Neuronal stem cell (in vitro differentiated cells): ENCODE measurements around the gene TCEAL4.

ENCODE experiments used
- DNase-seq: peaks from one replicate; pipeline ENCODE4 v3.0.0-alpha.2; 2013; ENCODE audit warnings: low spot score
- H2AFZ ChIP-seq: one replicate; pipeline ENCODE4 v1.6.1; 2013; ENCODE audit warnings: mild to moderate bottlenecking, low read length, inconsistent platforms
- H2AK5ac ChIP-seq: 2 replicates; pipeline ENCODE4 v1.6.1; 2013; ENCODE audit warnings: low read depth, mild to moderate bottlenecking, inconsistent platforms, low read length, moderate library complexity, mixed read lengths
- H2BK120ac ChIP-seq: 2 replicates; pipeline ENCODE4 v1.6.1; 2013; ENCODE audit warnings: low read depth, mild to moderate bottlenecking, inconsistent platforms, low read length, moderate library complexity, mixed read lengths
- H2BK12ac ChIP-seq: one replicate; pipeline ENCODE4 v1.6.1; 2013; ENCODE audit warnings: low read length, inconsistent platforms
- H2BK15ac ChIP-seq: 2 replicates; pipeline ENCODE4 v1.6.1; 2013; ENCODE audit warnings: mild to moderate bottlenecking, low read length, inconsistent platforms, mixed read lengths
- H2BK5ac ChIP-seq: one replicate; pipeline ENCODE4 v1.6.1; 2013; ENCODE audit warnings: inconsistent platforms, mild to moderate bottlenecking, low read length, moderate library complexity
- H3K14ac ChIP-seq: one replicate; pipeline ENCODE4 v1.6.1; 2013; ENCODE audit warnings: low read length, inconsistent platforms
- H3K18ac ChIP-seq: 2 replicates; pipeline ENCODE4 v1.6.1; 2013; ENCODE audit warnings: low read length, inconsistent platforms
- H3K23ac ChIP-seq: 2 replicates; pipeline ENCODE4 v1.6.1; 2013; ENCODE audit warnings: low read depth, mild to moderate bottlenecking, mixed read lengths, low read length, inconsistent platforms; ENCODE audit not compliant: poor library complexity
- H3K27ac ChIP-seq: replicated peaks from 3 replicates; pipeline ENCODE4 v1.5.1; 2013; ENCODE audit warnings: low read length, inconsistent platforms
- H3K27me3 ChIP-seq, 3 experiments: 2 replicates each; pipeline ENCODE4 v1.6.1; 2013; ENCODE audit warnings: low read length in 3 of 3, mild to moderate bottlenecking in 2 of 3, inconsistent platforms in 1 of 3, low read depth in 1 of 3, mixed read lengths in 1 of 3, moderate library complexity in 1 of 3; ENCODE audit not compliant: control insufficient read depth in 3 of 3, insufficient read depth in 3 of 3
- H3K36me3 ChIP-seq, 2 donors: replicated peaks in 1 of 2; 2 replicates each; pipeline ENCODE4 v1.6.1; 2013; ENCODE audit warnings: low read length in 2 of 2; ENCODE audit not compliant: control insufficient read depth in 2 of 2, insufficient read depth in 2 of 2
- H3K4ac ChIP-seq: 2 replicates; pipeline ENCODE4 v1.6.1; 2013; ENCODE audit warnings: inconsistent platforms, mild to moderate bottlenecking, low read length, moderate library complexity
- H3K4me1 ChIP-seq, 2 donors: 1 replicate in 1 of 2; 2 replicates in 1 of 2; pipeline ENCODE4 v1.6.1; 2013; ENCODE audit warnings: low read length in 2 of 2, low read depth in 1 of 2; ENCODE audit not compliant: control insufficient read depth in 2 of 2, insufficient read depth in 1 of 2
- H3K4me2 ChIP-seq: one replicate; pipeline ENCODE4 v1.6.1; 2013; ENCODE audit warnings: mild to moderate bottlenecking, low read length, inconsistent platforms; ENCODE audit not compliant: insufficient read depth, poor library complexity, severe bottlenecking
- H3K4me3 ChIP-seq, 2 donors: 2 replicates each; pipeline ENCODE4 v1.5.1; 2013; ENCODE audit warnings: low read length in 2 of 2, mild to moderate bottlenecking in 2 of 2, inconsistent platforms in 1 of 2, moderate library complexity in 1 of 2
- H3K79me1 ChIP-seq: one replicate; pipeline ENCODE4 v1.6.1; 2013; ENCODE audit warnings: low read depth, mild to moderate bottlenecking, inconsistent platforms, low read length, moderate library complexity
- H3K9ac ChIP-seq: one replicate; pipeline ENCODE4 v1.6.1; 2013; ENCODE audit warnings: mild to moderate bottlenecking, low read depth, low read length, inconsistent platforms; ENCODE audit not compliant: poor library complexity
- H3K9me3 ChIP-seq, 2 donors: replicated peaks in 1 of 2; 2 replicates each; pipeline versions ENCODE3 to v1.6.1; 2013; ENCODE audit warnings: low read length in 2 of 2, mild to moderate bottlenecking in 2 of 2, inconsistent platforms in 1 of 2, low read depth in 1 of 2, mixed read lengths in 1 of 2, moderate library complexity in 1 of 2; ENCODE audit not compliant: control insufficient read depth in 2 of 2, insufficient read depth in 1 of 2
- H4K8ac ChIP-seq: one replicate; pipeline ENCODE4 v1.6.1; 2013; ENCODE audit warnings: low read depth, mild to moderate bottlenecking, inconsistent platforms, low read length, moderate library complexity
- H4K91ac ChIP-seq: one replicate; pipeline ENCODE4 v1.6.1; 2013; ENCODE audit warnings: low read length, low read depth, mild to moderate bottlenecking, inconsistent platforms; ENCODE audit not compliant: poor library complexity
- WGBS, 2 donors: extraction: QIAGEN DNeasy Blood & Tissue Kit; methylation state at CpG; one replicate each; pipeline ENCODE4 v1.1.7; 2013; ENCODE audit warnings: missing lambda C conversion rate in 2 of 2, mixed read lengths in 1 of 2; ENCODE audit not compliant: insufficient read length in 2 of 2, insufficient replicate concordance in 1 of 2; ENCODE audit errors: extremely low coverage in 2 of 2; 5-methylcytosine and 5-hydroxymethylcytosine counted together

The TCEAL4 gene

GRCh38 chrX:103626855-103627254 lies 41.5 kb downstream of the TCEAL4 start:
- H2BK12ac ChIP-seq = no peak overlapping the region
- no peaks in the 10 kb centered on the region for H3K9me3 ChIP-seq
- no peak overlapping the region for H3K27ac ChIP-seq
- no peak overlapping the region for H3K4ac ChIP-seq
- H2AFZ ChIP-seq = no peak overlapping the region
- no peak overlapping the region for H4K91ac ChIP-seq
- no peak overlapping the region for H3K9ac ChIP-seq
- peaks cover 2% of the 10 kb centered on the region for H3K79me1 ChIP-seq
- no peak overlapping the region for H3K18ac ChIP-seq
- no peak overlapping the region for H3K14ac ChIP-seq
- H2AK5ac ChIP-seq = no peak overlapping the region
- no peak overlapping the region for H3K23ac ChIP-seq
- no peaks in the 10 kb centered on the region for H3K27me3 ChIP-seq
- no peak overlapping the region for H2BK5ac ChIP-seq
- no peak overlapping the region for H4K8ac ChIP-seq
- H3K4me3 ChIP-seq = no peak overlapping the region
- no peak overlapping the region for H2BK120ac ChIP-seq
- DNase-seq = no peak
- peaks cover 7 to 11% of the 10 kb centered on the region in 2 donors for H3K4me1 ChIP-seq
- no peak overlapping the region for H3K4me2 ChIP-seq
- no peak overlapping the region for H2BK15ac ChIP-seq
- H3K36me3 ChIP-seq = peaks cover 0 to 3% of the 10 kb centered on the region in 2 donors

DNA sequence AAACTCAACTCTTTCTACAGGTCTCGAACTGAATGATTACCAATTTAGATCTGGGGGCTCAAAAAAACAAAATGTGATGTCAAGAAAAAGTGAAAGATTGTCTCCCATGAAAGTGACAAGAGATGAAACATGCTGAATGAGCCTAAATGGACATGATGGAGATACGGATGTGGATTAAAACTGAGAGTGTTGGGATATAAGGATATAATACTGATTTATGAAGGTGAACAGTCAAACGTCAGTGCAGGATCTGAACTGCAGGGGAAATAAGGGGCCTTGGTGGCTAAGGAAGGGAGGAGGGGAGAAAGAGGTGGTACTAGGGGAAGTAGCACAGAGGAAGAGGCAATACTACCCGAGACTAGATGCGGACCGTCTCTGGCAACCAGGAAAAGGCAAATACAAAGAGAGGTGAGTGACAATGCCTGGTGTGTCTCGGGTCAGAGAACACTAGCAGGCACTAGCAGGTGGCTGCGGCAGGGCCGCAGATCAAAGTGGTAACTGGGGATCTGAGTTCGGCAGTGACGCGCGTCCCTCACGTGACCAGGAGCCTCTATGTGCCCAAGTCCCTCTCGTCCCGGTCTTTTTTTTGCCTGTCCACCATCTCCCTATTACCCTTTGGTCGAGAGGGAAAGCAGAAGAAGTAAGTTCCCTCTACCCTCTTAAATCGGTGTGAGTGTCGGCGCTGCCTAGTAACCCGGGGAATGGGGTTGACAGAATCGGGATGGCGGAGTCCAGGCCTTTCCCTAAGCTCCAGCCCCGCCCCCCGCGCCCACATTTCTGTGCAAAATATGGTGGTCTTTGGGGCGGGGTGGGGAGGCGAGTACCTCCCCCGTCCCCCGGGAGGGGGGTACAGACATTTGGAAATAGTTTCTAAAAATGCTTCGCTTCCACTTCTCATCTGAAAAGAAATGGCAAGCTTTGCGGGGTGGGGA lies 43.3 kb downstream of the TCEAL4 start, which contains the start of gene TCEAL1:
TCEAL1 (plus strand) TSS at position 590 of the 932 bp plus-strand sequence. CDS start 942 bp downstream, outside the sequence.
- no peaks in the 10 kb centered on the region for H3K9me3 ChIP-seq
- H3K4me1 ChIP-seq = peaks cover 7 to 11% of the 10 kb centered on the region in 2 donors
- no peaks in the 10 kb centered on the region for H3K36me3 ChIP-seq
- H2BK120ac ChIP-seq = no peak within 1 kb of the TSS
- peak within 1 kb of the TSS; percentile 93 for H3K18ac ChIP-seq
- peak within 1 kb of the TSS; percentile 48 for H3K4me2 ChIP-seq
- H2AFZ ChIP-seq = peak within 1 kb of the TSS; percentile 86
- H3K14ac ChIP-seq = peak within 1 kb of the TSS; percentile 38
- no CpG with 5 or more reads among the region's 32 CpGs for WGBS, 2 donors
- H3K79me1 ChIP-seq = peaks cover 2% of the 10 kb centered on the region
- H2AK5ac ChIP-seq = no peak within 1 kb of the TSS
- peak within 1 kb of the TSS; percentile 95 for H3K27ac ChIP-seq
- H3K4ac ChIP-seq = no peak within 1 kb of the TSS
- peak; percentile 20 for DNase-seq
- H3K27me3 ChIP-seq = no peaks in the 10 kb centered on the region
- no peak within 1 kb of the TSS for H2BK12ac ChIP-seq
- H3K9ac ChIP-seq = peak within 1 kb of the TSS; percentile 91
- no peak within 1 kb of the TSS for H2BK5ac ChIP-seq
- peak within 1 kb of the TSS; percentile 59 to 84 for H3K4me3 ChIP-seq
- H3K23ac ChIP-seq = no peak within 1 kb of the TSS
- no peak within 1 kb of the TSS for H4K8ac ChIP-seq
- H4K91ac ChIP-seq = no peak within 1 kb of the TSS
- H2BK15ac ChIP-seq = no peak within 1 kb of the TSS

GRCh38 chrX:103629318-103630170 lies 44.2 kb downstream of the TCEAL4 start:
- Histone ChIP-seq H2BK120ac (no peak overlapping the region), H3K18ac (peak overlapping the region; percentile 93), H4K8ac (no peak overlapping the region), H3K27me3 (no peaks in the 10 kb centered on the region), H3K14ac (peak overlapping the region; percentile 38), H2BK5ac (no peak overlapping the region), H3K4me3 (peak overlapping the region; percentile 59 to 84), H3K9me3 (no peaks in the 10 kb centered on the region), H3K23ac (no peak overlapping the region), H3K79me1 (no peaks in the 10 kb centered on the region), H3K9ac (peak overlapping the region; percentile 91), H3K27ac (peak overlapping the region; percentile 95), H2AK5ac (no peak overlapping the region), H4K91ac (no peak overlapping the region), H3K4me2 (peak overlapping the region; percentile 48), H2AFZ (peak overlapping the region; percentile 86), H3K4ac (no peak overlapping the region), H3K4me1 (peaks cover 4% of the 10 kb centered on the region in 2 donors), H2BK15ac (no peak overlapping the region), H3K36me3 (no peaks in the 10 kb centered on the region), H2BK12ac (no peak overlapping the region)
- DNase-seq = peak; percentile 51
- WGBS, 2 donors = no CpG with 5 or more reads among the region's 49 CpGs

DNA sequence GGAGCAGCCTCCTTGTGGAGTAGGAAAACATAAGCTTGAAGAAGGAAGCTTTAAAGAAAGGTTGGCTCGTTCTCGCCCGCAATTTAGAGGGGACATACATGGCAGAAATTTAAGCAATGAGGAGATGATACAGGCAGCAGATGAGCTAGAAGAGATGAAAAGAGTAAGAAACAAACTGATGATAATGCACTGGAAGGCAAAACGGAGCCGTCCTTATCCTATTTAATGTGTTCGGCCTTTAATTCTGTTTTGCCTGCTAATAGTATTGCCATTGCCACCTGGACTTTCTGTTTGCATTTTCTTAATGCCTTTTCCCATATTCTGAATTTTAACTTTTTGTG lies 44.8 kb downstream of the TCEAL4 start:
- Histone ChIP-seq H3K79me1 (no peaks in the 10 kb centered on the region), H3K4me1 (peaks cover 1 to 3% of the 10 kb centered on the region in 2 donors), H4K8ac (no peak overlapping the region), H3K27ac (no peak overlapping the region), H3K4ac (no peak overlapping the region), H3K9me3 (no peaks in the 10 kb centered on the region), H3K36me3 (no peaks in the 10 kb centered on the region), H4K91ac (no peak overlapping the region), H3K27me3 (no peaks in the 10 kb centered on the region), H3K4me3 (peak overlapping the region in 1 of 2 donors; percentile 59), H3K9ac (no peak overlapping the region), H2BK120ac (no peak overlapping the region), H2AK5ac (no peak overlapping the region), H3K14ac (no peak overlapping the region), H2AFZ (peak overlapping the region; percentile 86), H3K23ac (no peak overlapping the region), H3K18ac (no peak overlapping the region), H2BK5ac (no peak overlapping the region), H3K4me2 (peak overlapping the region; percentile 48), H2BK12ac (no peak overlapping the region), H2BK15ac (no peak overlapping the region)
- no CpG with 5 or more reads among the region's 6 CpGs for WGBS, 2 donors
- DNase-seq = no peak
